GM10266 (cell line): ENCODE data around the gene GALNT12.

Experiments used
- DNase-seq: peaks from one replicate; pipeline ENCODE4 v3.0.0; 2012; ENCODE audit errors: extremely low spot score
- CTCF ChIP-seq: IDR thresholded peaks from 2 replicates; pipeline ENCODE4 v1.5.1; 2012; ENCODE audit warnings: mild to moderate bottlenecking, low read depth; ENCODE audit not compliant: control insufficient read depth, insufficient read depth; ENCODE audit errors: missing control alignments

Gene GALNT12

GRCh38 chr9:98875536-98875935, 68.1 kb downstream of the GALNT12 start:
- no peak for TF ChIP-seq CTCF
- DNase-seq = no peak

- no peak for DNase-seq
- TF ChIP-seq CTCF = no peak
These were observed 69.8 kb downstream of the GALNT12 start for GRCh38 chr9:98877311-98877710.

- TF ChIP-seq CTCF = no peak
- no peak for DNase-seq
These were observed 71.9 kb downstream of the GALNT12 start for GRCh38 chr9:98879094-98879962.

GRCh38 chr9:98879963-98880310, 72.5 kb downstream of the GALNT12 start:
- no peak for TF ChIP-seq CTCF
- DNase-seq = no peak

DNA sequence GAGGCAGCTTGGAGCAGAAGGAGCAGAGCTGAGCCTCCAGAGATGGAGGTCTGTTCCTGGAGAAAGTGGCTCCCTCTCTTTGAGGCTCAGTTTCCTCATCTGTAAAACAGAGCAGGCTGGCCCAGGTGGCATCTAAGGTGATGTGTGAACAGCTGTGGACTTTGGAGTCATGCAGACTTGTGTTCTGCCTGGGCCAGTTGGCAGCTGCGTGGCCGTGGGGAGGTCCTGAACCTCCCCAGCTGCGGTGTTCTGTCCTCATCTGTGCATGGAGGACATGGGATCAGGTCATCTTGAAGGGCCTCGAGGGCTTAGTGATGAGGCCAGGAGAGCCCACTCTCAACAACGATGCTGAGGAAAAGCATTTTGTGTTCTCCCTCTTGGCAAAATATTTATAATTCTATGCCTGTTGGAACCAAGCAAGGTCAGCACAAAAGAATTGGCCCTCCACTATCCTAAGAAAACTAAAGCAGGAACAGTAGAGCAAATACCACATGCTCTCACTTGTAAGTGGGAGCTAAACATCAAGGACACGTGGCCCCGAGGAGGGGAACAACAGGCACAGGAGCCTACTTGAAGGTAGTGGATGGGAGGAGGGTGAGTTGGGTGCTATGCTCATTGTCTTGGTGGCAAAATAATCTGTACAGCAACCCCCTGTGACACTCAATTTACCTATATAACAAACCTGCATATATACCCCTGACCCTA, 73.0 kb downstream of the GALNT12 start:
- TF ChIP-seq CTCF = no peak
- no peak for DNase-seq

GRCh38 chr9:98881356-98881755, 73.9 kb downstream of the GALNT12 start:
- no peak for DNase-seq
- TF ChIP-seq CTCF = no peak
